Measurements from ENCODE around the gene PITX3. TPM values are rescaled to one million over a fixed set of nuclear protein-coding genes. Genes with fewer than 3 reads are reported as not detected.

Gene PITX3
- total RNA-seq, 1 experiment from 2014 or later = 0.81 TPM

- TF ChIP-seq ZNF532 (CRISPR knock-in tag; IDR thresholded peaks at IDR 0.05; ENCODE audit: borderline replicate concordance) (no peak), ZBTB21 (CRISPR knock-in tag; IDR thresholded peaks at IDR 0.05; ENCODE audit: borderline replicate concordance) (no peak), ZNF396 (CRISPR knock-in tag; IDR thresholded peaks at IDR 0.05; ENCODE audit: borderline replicate concordance) (no peak), ZNF512 (CRISPR knock-in tag; IDR thresholded peaks at IDR 0.05; ENCODE audit: borderline replicate concordance) (no peak), NR3C1 (CRISPR knock-in tag; conservative IDR thresholded peaks at IDR 0.05; ENCODE audit: low read depth) (no peak), NFE2L1 (CRISPR knock-in tag; IDR thresholded peaks at IDR 0.05) (no peak), ZMAT4 (CRISPR knock-in tag; IDR thresholded peaks at IDR 0.05) (no peak), ETV6 (CRISPR knock-in tag; IDR thresholded peaks at IDR 0.05) (no peak), JUN (CRISPR knock-in tag; IDR thresholded peaks at IDR 0.05) (no peak), ARID4B (CRISPR knock-in tag; IDR thresholded peaks at IDR 0.05; ENCODE audit: borderline replicate concordance) (no peak), FOXK1 (CRISPR knock-in tag; IDR thresholded peaks at IDR 0.05) (no peak)
- TF ChIP-seq, protein P1, sequence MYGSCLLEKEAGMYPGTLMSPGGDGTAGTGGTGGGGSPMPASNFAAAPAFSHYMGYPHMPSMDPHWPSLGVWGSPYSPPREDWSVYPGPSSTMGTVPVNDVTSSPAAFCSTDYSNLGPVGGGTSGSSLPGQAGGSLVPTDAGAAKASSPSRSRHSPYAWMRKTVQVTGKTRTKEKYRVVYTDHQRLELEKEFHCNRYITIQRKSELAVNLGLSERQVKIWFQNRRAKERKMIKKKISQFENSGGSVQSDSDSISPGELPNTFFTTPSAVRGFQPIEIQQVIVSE (CRISPR knock-in tag; IDR thresholded peaks at IDR 0.05; ENCODE audit: borderline replicate concordance) = no peak
- TF ChIP-seq, protein P2, sequence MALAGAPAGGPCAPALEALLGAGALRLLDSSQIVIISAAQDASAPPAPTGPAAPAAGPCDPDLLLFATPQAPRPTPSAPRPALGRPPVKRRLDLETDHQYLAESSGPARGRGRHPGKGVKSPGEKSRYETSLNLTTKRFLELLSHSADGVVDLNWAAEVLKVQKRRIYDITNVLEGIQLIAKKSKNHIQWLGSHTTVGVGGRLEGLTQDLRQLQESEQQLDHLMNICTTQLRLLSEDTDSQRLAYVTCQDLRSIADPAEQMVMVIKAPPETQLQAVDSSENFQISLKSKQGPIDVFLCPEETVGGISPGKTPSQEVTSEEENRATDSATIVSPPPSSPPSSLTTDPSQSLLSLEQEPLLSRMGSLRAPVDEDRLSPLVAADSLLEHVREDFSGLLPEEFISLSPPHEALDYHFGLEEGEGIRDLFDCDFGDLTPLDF (CRISPR knock-in tag; IDR thresholded peaks at IDR 0.05) = no peak
- TF ChIP-seq, protein P3, sequence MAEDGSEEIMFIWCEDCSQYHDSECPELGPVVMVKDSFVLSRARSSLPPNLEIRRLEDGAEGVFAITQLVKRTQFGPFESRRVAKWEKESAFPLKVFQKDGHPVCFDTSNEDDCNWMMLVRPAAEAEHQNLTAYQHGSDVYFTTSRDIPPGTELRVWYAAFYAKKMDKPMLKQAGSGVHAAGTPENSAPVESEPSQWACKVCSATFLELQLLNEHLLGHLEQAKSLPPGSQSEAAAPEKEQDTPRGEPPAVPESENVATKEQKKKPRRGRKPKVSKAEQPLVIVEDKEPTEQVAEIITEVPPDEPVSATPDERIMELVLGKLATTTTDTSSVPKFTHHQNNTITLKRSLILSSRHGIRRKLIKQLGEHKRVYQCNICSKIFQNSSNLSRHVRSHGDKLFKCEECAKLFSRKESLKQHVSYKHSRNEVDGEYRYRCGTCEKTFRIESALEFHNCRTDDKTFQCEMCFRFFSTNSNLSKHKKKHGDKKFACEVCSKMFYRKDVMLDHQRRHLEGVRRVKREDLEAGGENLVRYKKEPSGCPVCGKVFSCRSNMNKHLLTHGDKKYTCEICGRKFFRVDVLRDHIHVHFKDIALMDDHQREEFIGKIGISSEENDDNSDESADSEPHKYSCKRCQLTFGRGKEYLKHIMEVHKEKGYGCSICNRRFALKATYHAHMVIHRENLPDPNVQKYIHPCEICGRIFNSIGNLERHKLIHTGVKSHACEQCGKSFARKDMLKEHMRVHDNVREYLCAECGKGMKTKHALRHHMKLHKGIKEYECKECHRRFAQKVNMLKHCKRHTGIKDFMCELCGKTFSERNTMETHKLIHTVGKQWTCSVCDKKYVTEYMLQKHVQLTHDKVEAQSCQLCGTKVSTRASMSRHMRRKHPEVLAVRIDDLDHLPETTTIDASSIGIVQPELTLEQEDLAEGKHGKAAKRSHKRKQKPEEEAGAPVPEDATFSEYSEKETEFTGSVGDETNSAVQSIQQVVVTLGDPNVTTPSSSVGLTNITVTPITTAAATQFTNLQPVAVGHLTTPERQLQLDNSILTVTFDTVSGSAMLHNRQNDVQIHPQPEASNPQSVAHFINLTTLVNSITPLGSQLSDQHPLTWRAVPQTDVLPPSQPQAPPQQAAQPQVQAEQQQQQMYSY (CRISPR knock-in tag; IDR thresholded peaks at IDR 0.05) = no peak
- TF ChIP-seq, protein P4, sequence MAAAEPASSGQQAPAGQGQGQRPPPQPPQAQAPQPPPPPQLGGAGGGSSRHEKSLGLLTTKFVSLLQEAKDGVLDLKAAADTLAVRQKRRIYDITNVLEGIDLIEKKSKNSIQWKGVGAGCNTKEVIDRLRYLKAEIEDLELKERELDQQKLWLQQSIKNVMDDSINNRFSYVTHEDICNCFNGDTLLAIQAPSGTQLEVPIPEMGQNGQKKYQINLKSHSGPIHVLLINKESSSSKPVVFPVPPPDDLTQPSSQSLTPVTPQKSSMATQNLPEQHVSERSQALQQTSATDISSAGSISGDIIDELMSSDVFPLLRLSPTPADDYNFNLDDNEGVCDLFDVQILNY (CRISPR knock-in tag; IDR thresholded peaks at IDR 0.05) = no peak
- TF ChIP-seq, protein P5, sequence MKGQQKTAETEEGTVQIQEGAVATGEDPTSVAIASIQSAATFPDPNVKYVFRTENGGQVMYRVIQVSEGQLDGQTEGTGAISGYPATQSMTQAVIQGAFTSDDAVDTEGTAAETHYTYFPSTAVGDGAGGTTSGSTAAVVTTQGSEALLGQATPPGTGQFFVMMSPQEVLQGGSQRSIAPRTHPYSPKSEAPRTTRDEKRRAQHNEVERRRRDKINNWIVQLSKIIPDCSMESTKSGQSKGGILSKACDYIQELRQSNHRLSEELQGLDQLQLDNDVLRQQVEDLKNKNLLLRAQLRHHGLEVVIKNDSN (CRISPR knock-in tag; IDR thresholded peaks at IDR 0.05) = no peak
- no peak for DNase-seq (ENCODE audit: low spot score)
- ChIA-PET CTCF (no interaction called here), POLR2A (no interaction called here)
- Mint-ChIP-seq H3K9me3 (peaks cover 53% of the 10 kb centered on the region), H3K4me1 (no peaks in the 10 kb centered on the region), H3K27ac (no peak overlapping the region), H3K36me3 (peaks cover 14% of the 10 kb centered on the region), H3K27me3 (ENCODE audit: low read depth) (peaks cover 16% of the 10 kb centered on the region), H3K4me3 (no peak overlapping the region)
- no peak for ATAC-seq
Measured at GRCh38 chr10:102184606-102185005, 56.7 kb downstream of the PITX3 start.
